Transverse colon (tissue), 3 donors: ENCODE results near the gene CALHM4.

Experiments used
- POLR2A ChIP-seq: fragments of 450-650 bp; IDR thresholded peaks from one replicate; pipeline ENCODE4 v1.6.1; 2016; ENCODE audit warnings: antibody characterized with exemption, mild to moderate bottlenecking, moderate library complexity
- TF ChIP-seq, protein P1 (sequence below), 5 experiments: fragments of 200-600 bp in 3 of 5; fragments of 450-650 bp in 2 of 5; sonication (generic) in 3 of 5; IDR thresholded peaks; 1 replicate in 2 of 5; 2 replicates in 3 of 5; pipeline ENCODE4 v1.5.1; 2016 to 2017; ENCODE audit warnings: antibody characterized with exemption in 5 of 5, inconsistent platforms in 3 of 5, mild to moderate bottlenecking in 2 of 5, moderate library complexity in 1 of 5

DNA sequence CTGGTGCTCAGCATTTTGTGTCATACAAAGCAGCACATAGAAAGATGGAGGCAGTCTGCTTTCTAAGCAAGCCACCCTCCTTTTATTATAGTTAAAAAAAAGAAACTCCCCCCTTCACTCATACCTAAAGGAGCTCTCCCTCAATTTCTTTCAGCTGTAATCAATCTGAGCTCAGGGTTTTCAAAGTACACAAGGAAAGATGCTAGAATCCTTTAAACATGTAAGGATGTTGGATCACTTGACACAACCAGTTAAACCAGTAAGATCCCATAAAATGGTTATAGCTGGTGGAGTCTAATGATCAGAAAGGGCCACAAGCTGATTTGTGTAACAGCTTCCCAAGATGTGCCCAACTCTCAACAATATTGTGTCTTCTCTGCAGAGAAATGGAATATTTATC lies at the start of gene CALHM4:
- no peak for TF ChIP-seq POLR2A
- TF ChIP-seq, protein P1, sequence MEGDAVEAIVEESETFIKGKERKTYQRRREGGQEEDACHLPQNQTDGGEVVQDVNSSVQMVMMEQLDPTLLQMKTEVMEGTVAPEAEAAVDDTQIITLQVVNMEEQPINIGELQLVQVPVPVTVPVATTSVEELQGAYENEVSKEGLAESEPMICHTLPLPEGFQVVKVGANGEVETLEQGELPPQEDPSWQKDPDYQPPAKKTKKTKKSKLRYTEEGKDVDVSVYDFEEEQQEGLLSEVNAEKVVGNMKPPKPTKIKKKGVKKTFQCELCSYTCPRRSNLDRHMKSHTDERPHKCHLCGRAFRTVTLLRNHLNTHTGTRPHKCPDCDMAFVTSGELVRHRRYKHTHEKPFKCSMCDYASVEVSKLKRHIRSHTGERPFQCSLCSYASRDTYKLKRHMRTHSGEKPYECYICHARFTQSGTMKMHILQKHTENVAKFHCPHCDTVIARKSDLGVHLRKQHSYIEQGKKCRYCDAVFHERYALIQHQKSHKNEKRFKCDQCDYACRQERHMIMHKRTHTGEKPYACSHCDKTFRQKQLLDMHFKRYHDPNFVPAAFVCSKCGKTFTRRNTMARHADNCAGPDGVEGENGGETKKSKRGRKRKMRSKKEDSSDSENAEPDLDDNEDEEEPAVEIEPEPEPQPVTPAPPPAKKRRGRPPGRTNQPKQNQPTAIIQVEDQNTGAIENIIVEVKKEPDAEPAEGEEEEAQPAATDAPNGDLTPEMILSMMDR (IDR thresholded peaks at IDR 0.05) = no peak
